GM19438 (cell line): ENCODE measurements around the gene MCMBP.
"Not testable (repeated sequence)": the region's sequence is repeated elsewhere in the genome, so short reads cannot be mapped to it uniquely, and the experiment has no call there.

Experiments used
- ATAC-seq: cut with Tn5 transposase; IDR thresholded peaks from one replicate; pipeline ENCODE4 v1.9.1; 2021; ENCODE audit warnings: low read depth; ENCODE audit not compliant: unreplicated experiment

MCMBP gene

GRCh38 chr10:119872610-119872859, at the start of gene MCMBP:
MCMBP (minus strand) TSS chr10:119872843; CDS start chr10:119872584, 259 bp downstream.
- ATAC-seq, result no peak

GRCh38 chr10:119919826-119920225, 47.2 kb upstream of the MCMBP start:
- ATAC-seq, result no peak

- no peak for ATAC-seq
Observed at GRCh38 chr10:119919271-119919670, 46.6 kb upstream of the MCMBP start.

- no peak for ATAC-seq
Observed at GRCh38 chr10:119917777-119918176, 45.1 kb upstream of the MCMBP start.

- no peak for ATAC-seq
Observed at GRCh38 chr10:119910689-119911088, 38.0 kb upstream of the MCMBP start.

- ATAC-seq, result no peak
Observed at GRCh38 chr10:119908166-119908565, 35.5 kb upstream of the MCMBP start.

GRCh38 chr10:119907695-119908094, 35.1 kb upstream of the MCMBP start:
- not testable (repeated sequence) for ATAC-seq

GRCh38 chr10:119903946-119904666, 31.5 kb upstream of the MCMBP start:
- ATAC-seq, result no peak

- ATAC-seq, result no peak
Observed at GRCh38 chr10:119898577-119898976, 25.9 kb upstream of the MCMBP start.

GRCh38 chr10:119896937-119897770, 24.5 kb upstream of the MCMBP start:
- ATAC-seq, result no peak

GRCh38 chr10:119896061-119896655, 23.5 kb upstream of the MCMBP start:
- no peak for ATAC-seq

GRCh38 chr10:119893845-119894427, 21.3 kb upstream of the MCMBP start:
- no peak for ATAC-seq

GRCh38 chr10:119893074-119893473, 20.4 kb upstream of the MCMBP start:
- ATAC-seq, result no peak

GRCh38 chr10:119892188-119893065, 19.8 kb upstream of the MCMBP start, which contains the start of gene SEC23IP:
SEC23IP (plus strand) TSS chr10:119892730; CDS start chr10:119892783, 53 bp downstream.
- peak; percentile 98 for ATAC-seq

- not testable (repeated sequence) for ATAC-seq
Observed at GRCh38 chr10:119891849-119892187, 19.2 kb upstream of the MCMBP start.

GRCh38 chr10:119890307-119890706, 17.7 kb upstream of the MCMBP start:
- not testable (repeated sequence) for ATAC-seq

GRCh38 chr10:119889201-119889600, 16.6 kb upstream of the MCMBP start:
- ATAC-seq, result not testable (repeated sequence)

- not testable (repeated sequence) for ATAC-seq
Observed at GRCh38 chr10:119888715-119889114, 16.1 kb upstream of the MCMBP start.

GRCh38 chr10:119886070-119886469, 13.4 kb upstream of the MCMBP start:
- not testable (repeated sequence) for ATAC-seq

- ATAC-seq, result not testable (repeated sequence)
Observed at GRCh38 chr10:119883901-119884611, 11.4 kb upstream of the MCMBP start.
